ENCODE measurements around the gene GRK5.
"Not testable (repeated sequence)": the region's sequence is repeated elsewhere in the genome, so short reads cannot be mapped to it uniquely, and the experiment has no call there.

Gene GRK5

DNA sequence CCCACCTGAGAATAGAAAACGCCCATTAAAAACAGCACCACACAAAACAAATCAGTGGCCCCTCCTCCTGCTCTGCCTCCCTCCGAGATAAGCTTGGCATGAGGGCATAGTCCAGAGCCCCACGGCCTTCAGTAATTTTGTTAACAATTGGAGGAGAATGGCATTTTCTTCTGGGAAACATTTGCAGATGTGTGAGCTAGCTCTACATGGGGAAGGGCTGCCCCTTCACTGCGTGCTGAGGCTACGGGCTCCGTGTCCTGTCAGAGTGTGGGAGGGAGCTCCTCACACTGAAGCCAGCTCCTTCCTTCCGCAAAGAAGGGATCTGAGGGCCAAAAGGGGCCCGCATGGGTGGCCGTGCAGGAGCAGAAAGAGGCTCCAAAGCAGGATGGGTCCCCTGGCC is 15.2 kb downstream of the GRK5 start:
- DNase-seq (ENCODE audit: low read depth in 2 of 2) = no peak

DNA sequence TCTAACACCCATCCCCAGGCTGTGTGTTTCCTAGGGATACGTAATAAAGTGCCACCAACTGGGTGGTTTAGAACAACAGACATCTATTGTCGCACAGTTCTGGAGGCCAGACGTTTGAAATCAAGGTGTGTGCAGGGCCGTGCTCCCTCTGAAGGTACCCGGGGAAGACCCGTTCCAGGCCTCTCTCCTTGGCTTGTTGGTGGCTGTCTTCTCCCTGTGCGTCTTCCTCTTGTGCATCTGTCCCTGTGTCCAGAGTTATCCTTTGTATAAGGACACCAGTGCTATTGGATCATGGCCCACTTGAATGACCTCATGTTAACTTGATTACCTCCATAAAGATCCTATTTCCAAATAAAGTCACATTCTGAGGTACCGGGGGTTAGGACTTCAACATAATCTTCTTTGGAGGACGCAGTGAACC is 15.6 kb downstream of the GRK5 start:
- no peak for DNase-seq (ENCODE audit: low read depth in 2 of 2)

DNA sequence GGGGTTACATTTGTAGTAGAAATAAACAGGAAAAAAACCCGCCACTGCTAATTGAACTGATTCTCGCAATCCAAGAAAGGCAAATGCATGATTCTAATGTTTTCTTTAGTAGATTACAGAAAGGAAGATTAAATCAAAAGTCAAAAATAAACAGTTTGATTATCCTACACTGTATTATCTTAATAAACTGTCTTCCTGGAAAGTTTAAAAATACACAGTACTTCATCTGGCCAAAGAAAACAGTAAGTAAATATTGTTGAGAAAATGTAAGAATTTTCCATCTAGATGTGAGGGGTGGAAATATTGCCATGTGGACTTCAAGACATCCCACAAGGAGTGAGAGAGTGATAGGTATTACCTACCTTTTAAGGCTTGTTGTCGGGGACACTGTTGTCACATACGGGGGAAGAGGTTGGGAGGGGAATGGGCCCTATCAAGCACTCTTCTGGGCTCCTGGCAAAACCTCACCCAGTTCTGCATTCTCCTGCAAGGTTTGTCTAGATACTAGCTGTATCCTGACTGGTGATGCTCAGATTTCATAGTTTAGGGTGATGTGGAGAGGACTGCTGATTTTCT is 17.8 kb downstream of the GRK5 start:
- no peak for DNase-seq (ENCODE audit: low read depth in 2 of 2)

DNA sequence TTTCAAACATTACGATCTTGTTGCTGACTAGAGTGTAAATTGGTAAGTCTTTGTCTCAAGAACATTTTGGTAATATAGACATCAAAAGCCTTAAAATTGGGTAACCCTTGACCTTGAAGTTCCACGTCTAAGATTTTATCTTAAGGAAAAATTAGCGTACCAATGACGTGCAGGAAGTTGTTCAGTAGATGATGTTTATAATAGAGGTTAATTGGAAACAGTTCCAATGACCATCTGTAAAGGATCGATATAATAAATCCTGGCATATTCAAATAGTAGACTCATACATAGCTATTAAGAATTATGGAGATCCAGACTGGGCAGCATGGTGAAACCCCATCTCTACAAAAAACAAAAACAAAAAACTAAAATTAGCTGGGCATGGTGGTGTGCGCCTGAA is 20.5 kb downstream of the GRK5 start:
- DNase-seq (ENCODE audit: low read depth in 2 of 2) = no peak

DNA sequence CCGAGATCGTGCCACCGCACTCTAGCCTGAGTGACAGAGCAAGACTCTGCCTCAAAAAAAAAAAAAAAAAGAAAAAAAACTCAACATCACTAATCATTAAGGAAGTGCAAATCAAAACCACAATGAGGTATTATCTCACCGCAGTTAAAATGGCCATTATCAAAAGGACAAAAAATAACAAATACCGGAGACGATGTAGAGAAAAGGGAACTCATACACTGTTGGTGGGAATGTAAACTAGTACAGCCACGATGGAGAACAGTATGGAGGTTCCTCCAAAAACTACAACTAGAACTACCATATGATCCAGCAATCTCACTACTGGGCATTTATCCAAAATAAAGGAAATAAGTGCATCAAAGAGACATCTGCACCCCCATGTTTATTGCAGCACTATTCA is 24.3 kb downstream of the GRK5 start:
- DNase-seq (ENCODE audit: low read depth in 2 of 2) = no peak

DNA sequence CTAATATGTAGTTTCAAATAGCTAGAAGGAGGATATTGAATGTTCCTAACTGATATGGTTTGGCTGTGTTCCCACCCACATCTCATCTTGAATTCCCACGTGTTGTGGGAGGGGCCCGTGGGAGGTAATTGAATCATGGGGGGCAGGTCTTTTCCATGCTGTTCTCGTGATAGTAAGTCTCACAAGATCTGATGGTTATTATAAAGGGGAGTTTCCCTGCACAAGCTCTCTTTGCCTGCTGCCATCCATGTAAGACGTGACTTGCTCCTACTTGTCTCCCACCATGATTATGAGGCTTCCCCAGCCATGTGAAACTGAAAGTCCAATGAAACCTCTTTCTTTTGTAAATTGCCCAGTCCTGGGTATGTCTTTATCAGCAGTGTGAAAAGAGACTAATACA is 25.1 kb downstream of the GRK5 start:
- peak; percentile 19 to 47 for DNase-seq (ENCODE audit: low read depth in 2 of 2)

DNA sequence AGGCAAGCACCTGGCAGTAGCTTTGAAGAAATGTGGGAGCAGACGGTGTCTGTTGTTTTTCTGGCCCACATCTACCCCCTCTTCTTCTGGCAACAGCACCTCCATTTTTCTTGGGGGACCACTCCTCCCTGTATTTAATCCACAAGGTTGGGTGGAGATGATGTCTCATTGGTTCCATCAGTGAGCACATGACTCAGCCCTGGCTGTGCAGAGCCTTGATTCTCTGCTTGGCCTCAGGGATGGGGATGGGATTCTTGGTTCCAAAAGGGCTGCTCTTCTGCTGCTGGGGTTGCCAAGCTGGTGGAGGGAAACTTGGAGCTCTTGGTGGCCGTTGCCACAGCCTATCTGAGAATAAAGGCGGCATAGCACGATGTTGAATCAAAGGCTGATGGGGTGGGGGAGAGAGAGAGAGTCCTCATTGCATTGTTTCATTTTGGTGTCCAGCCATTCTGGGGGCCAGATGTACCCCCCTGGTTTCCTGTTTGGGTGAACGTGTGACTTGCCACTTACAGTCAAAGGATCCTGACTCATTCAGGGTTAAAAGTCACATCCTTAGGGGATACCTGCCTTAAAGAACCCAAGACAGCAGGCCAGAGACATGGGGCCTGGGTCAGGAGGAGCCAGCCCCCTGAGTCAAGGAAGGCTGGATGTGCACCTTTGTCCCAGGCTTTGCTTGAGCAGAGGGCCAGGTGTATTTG is 25.9 kb downstream of the GRK5 start:
- DNase-seq (ENCODE audit: low read depth in 2 of 2) = no peak

DNA sequence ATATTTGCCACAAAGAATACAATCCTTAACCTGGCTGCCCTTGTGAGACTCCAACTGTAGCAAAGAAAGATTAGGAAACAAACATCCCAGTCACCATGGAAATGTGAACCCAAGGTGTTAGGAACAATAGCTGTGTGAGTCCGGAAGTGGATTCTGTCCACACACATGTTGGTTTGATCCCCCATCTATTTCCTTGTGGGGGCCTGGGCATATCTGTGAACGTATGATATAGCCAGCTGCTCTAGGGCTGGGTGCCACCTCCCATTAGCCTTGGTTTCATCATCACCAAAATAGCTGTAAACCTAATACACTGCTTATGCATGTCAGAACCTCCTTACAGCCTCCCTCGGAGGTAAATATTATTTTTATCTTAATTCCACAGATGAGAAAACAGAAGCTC is 26.4 kb downstream of the GRK5 start:
- no peak for DNase-seq (ENCODE audit: low read depth in 2 of 2)

DNA sequence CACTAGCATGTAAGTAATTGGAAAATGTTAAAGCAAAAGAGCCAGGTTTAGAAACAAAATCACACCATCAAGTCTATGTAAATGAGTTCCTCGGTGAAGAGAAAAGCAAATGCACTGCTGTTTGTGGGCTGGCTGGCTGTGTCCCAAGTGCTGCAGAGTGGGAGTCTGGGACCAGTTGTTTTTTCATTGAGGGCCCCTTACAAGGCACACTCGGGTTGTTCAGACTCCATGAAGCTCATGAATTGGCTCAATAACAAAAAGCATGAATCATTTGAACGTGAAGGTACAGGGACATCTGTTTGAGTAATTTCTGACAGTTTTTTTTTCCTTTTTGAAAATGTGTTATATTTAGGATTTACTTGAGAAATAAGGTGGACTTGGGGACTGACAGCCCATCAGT is 28.0 kb downstream of the GRK5 start:
- no peak for DNase-seq (ENCODE audit: low read depth in 2 of 2)

DNA sequence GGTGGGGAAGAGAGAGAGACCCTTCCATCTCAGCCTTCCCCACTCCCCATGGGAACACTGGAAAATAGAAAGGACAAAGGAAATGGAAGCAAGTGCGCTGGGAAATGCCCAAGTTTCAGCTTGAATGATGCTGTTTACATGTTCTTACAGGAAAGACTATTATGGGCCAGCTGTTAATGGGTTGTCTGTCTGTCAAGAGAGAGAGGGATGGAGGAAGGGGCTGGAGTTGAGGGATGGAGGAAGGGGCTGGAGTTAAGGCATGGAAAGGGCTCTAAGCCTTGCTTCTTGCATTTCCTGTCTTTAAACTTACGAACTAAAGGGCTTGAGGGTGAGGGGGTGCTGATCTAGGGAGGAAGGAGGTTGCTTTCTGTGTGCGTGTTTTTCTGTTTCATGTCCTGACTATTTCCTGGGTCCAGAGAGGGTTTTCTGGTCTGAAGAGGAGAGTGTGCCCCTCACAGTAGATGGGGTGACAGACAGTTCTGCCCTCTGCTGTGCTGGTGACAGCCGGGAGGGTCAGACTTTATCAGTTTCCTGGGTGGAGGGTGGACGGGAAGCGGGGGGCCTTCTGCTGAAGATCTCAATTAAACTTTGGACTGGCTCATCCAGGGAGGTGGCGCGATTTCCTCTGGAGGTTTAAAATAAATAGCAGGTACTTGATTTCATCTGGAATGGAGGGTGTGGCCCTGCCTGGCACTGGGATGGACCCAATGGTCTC is 30.5 kb downstream of the GRK5 start:
- DNase-seq (ENCODE audit: low read depth in 2 of 2) = no peak

DNA sequence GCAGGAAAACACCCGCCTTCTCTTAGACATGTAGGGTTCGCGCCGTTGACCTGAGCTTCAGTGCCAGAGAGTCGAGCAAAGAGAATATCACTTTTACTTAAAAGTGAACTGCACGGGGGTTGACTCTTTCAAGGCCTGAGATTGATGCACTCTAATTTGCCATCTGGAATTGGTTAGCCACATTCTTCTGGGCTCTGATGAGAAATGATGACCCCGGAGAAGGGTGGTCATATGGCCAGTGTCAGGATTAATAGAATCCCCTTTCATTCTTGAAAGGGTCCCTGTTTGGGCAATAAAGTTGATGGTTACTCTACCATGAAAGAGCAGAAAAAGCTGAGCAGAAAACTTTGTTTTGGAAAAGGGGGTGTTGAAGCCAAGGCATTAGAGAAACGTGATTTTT is 31.2 kb downstream of the GRK5 start:
- no peak for DNase-seq (ENCODE audit: low read depth in 2 of 2)

DNA sequence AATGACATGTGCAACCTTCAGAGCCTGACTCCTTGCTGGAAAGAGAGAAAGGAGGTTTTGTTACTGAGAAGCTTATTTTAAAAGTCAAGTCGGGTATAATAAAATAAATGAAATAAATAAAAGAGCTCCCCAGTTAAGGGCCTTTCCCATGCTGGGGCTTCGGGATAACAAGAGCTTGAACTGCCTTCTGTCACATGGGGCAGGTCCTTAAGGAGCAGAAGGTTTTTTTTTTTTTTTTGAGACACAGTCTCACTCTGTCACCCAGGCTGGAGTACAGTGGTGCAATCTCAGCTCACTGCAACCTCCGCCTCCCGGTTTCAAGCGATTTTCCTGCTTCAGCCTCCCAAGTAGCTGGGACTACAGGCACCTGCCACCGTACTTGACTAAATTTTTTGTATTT is 31.6 kb downstream of the GRK5 start:
- not testable (repeated sequence) for DNase-seq (ENCODE audit: low read depth in 2 of 2)

DNA sequence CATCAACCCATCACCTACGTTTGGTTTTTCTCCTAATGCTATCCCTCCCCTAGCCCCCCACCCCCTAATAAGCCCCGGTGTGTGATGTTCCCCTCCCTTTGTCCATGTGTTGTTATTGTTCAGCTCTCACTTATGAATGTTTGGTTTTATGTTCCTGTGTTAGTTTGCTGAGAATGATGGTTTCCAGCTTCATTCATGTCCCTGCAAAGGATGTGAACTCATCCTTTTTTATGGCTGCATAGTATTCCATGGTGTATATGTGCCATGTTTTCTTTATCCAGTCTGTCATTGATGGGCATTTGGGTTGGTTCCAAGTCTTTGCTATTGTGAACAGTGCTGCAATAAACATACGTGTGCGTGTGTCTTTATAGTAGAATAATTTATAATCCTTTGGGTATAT is 32.3 kb downstream of the GRK5 start:
- DNase-seq (ENCODE audit: low read depth in 2 of 2) = not testable (repeated sequence)

DNA sequence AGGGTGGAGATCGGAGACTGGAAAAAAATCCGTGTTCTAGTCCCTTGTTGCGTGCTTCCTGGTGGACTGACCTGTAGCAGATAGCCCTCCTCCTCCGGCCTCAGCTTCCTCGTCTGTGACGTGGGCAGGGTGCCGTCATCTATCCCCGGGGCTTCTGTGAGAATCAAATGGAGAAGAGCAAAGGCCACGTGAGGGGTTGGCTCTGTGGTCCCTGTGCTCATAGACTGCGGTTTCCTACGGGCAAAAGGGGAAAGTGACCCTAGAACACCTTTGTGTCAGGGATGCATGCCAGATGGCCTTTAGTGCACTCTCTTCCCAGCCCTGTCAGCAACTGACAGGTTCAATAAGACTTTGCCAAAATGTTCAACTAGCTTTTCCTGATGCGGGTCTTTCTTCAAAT is 33.7 kb downstream of the GRK5 start:
- no peak for DNase-seq (ENCODE audit: low read depth in 2 of 2)

DNA sequence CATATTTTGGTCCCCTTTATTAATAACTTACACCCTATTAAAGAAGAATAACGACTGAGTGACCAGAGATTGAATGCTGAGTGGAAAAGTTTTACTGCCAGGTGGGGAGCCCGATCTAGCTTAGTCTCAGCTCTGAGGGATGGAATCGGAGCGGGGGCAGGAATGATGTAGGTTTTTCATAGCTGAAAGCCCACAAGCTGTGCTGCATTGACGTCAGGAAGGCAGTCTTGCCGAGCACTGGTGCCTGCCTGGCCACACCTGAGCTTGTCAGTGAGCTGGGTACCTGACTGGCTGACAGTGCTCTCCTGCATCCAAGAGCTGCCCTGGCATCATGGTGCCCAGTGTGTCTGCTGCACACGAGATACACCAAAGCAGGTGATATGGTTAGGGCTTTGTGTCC is 34.8 kb downstream of the GRK5 start:
- no peak for DNase-seq (ENCODE audit: low read depth in 2 of 2)

DNA sequence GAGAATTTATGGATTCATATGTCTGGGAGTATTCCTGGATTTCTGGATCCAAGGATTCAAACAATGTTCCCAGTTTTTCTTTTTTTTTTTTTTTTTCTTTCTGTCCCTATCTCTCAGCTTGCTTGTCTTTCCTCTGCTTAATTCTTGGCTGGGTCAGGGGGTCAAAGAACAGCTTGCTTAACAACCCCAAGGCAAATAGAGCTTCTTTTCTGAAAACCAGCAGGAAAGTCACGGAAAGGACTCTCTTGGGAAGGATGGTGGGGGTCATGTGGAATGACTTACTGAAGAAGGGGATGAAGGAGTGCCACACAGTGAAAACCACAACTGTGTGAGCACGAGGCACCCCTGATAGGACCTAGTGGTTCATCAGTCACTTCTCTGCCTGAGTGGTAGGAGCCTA is 36.1 kb downstream of the GRK5 start:
- DNase-seq (ENCODE audit: low read depth in 2 of 2) = no peak

DNA sequence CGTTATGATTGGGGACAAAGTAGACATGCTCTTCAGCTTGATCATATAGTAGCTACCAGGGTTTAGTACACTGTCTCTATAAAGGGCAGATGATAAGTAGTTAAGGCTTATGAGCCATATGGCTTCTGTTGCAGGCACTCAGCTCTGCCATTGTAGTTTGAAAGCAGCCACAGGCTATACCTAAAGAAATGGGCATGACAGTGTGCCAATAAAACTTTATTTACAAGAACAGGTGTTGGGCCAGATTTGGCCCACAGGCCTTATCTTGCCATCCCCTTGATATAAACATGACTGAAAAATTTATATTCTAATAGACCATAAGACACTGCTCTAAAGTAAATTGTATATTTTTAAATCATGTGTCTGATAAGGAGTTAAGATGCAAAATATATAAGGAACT is 36.6 kb downstream of the GRK5 start:
- no peak for DNase-seq (ENCODE audit: low read depth in 2 of 2)

DNA sequence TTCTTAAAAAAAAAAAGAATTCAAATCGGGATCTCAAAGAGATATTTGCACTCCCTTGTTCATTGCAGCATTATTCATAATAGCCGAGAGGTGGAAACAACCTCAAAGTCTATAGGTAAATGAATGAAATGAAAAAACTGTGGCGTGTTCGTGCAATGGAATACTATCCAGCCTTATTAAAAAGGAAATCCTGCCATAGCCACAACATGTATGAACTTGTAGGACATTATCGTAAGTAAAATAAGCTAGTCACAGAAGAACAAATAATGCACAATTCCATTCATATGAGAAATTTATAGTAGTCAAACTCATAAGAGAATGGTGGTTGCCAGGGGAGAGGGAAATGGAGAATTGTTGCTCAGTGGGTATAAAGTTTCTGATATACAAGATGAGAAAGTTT is 37.9 kb downstream of the GRK5 start:
- no peak for DNase-seq (ENCODE audit: low read depth in 2 of 2)

DNA sequence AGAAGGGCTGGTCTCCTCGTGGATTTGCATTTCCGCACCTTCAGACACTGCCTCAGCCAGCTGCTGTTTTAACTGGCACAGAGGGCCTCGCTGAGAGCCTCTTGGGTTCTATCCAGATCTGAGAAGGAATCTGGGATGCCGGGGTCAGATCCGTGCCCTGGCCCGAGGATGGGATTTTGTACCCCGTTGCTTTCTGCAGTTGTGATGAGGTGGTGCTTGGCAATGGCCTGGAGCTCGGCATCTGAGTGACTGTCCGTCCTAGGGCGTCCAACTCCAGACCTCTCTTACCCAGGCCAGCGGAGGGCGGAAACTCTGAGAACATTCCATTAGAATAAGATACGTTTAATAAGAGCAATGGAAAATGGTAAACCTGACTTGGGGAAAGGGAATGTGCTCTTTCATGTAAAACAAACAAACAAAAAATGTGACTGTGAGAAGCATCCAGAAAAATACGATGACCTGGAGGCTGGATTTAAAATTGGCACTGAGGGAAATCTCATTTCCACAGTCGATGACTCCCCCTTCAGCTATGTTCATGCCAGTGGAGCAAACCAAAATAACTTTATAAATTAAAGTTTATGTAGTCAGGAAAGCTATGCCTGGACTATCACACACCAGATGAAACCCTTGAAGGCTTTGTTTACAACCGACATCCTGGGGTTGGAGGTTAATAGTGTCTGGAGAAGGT is 39.6 kb downstream of the GRK5 start:
- no peak for DNase-seq (ENCODE audit: low read depth in 2 of 2)

DNA sequence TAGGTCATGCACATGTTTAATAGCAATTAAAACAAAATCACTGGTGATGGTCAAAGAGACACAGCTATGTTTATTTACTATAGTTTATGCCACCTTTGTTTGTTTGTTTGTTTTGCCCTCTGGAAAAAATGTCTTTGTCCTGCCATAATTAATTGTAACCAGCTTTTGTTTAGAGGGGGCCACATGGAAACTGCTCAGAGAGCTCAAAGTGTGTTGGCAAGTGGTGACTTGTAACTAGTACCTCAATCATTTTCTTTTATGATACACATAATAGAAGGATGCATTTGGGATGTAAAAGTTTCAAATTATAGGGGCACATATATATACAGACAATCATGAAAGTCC is 40.2 kb downstream of the GRK5 start:
- DNase-seq (ENCODE audit: low read depth in 2 of 2) = no peak

DNA sequence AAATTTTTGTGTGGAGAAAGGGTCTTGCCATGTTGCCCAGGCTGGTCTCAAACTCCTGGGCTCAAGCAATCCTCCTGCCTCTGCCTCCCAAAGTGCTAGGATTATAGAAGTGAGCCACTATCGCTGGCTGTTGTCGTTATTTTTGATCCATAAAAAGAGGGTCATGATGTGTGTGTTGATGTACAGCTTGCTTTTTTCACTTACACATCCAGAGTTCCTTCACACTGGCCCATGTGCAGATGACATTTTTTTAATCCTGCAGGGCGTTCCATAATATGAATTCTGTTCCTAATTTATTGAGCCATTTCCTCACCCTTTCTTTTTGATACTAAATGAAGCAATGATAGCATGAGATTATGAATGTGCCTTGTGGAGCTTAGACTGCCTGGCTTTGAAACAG is 40.8 kb downstream of the GRK5 start:
- no peak for DNase-seq (ENCODE audit: low read depth in 2 of 2)

DNA sequence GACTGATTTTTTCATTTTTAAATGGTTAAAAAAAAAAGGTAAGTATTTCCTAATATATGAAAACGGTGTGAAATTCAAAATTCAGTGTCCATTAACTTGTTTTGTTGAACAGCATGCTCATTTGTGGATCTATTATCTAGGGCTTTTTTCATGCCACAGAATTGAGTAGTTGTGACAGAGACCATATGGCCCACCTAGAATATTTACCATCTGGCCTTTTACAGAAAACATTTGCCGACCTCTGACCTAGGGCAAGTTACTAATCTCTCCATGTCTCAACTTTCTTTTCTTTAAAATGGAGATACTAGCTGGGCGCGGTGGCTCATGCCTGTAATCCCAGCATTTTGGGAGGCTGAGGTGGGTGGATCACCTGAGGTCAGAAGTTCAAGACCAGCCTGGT is 41.3 kb downstream of the GRK5 start:
- DNase-seq (ENCODE audit: low read depth in 2 of 2) = no peak

Data from stimulated activated CD8-positive, alpha-beta memory T cell treated with anti-CD3 and anti-CD28 coated beads, Interleukin-7, amount 100 ng/mL, for 4 hours (primary cell).